Activated CD8-positive, alpha-beta memory T cell treated with anti-CD3 and anti-CD28 coated beads, Interleukin-2, amount 50 U/mL, for 24 hours (primary cell): ENCODE measurements around the gene DPP9.

Source experiments
- DNase-seq: peaks from one replicate; pipeline ENCODE4 v3.0.0-alpha.2; 2020; ENCODE audit errors: extremely low read depth

The DPP9 gene

DNA sequence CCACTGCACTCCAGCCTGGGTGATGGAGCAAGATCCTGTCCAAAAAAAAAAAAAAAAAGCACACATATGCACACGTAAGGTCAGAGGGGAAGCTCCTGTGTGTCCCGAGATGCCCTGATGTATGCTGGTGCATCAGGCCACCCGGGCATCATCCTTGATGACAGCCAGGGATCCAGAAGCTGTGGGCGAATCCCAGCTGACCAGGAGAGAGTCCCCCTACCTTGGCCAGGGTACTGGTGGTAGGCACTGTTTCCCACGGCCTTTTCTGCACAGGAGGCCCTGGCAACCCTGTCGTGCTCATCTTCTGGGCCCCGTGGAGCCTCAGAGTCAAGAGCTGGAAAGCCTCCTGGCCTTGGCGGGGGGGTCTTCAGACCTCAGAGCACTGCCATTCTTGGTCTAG, 67.5 kb downstream of the DPP9 start:
- no peak for DNase-seq

GRCh38 chr19:4654437-4655361, 68.9 kb downstream of the DPP9 start:
- no peak for DNase-seq

GRCh38 chr19:4653793-4654436, 69.7 kb downstream of the DPP9 start:
- DNase-seq: no peak

- no peak for DNase-seq
These were observed 71.6 kb downstream of the DPP9 start for GRCh38 chr19:4652075-4652474.

GRCh38 chr19:4650159-4650558, 73.5 kb downstream of the DPP9 start:
- DNase-seq: no peak

DNA sequence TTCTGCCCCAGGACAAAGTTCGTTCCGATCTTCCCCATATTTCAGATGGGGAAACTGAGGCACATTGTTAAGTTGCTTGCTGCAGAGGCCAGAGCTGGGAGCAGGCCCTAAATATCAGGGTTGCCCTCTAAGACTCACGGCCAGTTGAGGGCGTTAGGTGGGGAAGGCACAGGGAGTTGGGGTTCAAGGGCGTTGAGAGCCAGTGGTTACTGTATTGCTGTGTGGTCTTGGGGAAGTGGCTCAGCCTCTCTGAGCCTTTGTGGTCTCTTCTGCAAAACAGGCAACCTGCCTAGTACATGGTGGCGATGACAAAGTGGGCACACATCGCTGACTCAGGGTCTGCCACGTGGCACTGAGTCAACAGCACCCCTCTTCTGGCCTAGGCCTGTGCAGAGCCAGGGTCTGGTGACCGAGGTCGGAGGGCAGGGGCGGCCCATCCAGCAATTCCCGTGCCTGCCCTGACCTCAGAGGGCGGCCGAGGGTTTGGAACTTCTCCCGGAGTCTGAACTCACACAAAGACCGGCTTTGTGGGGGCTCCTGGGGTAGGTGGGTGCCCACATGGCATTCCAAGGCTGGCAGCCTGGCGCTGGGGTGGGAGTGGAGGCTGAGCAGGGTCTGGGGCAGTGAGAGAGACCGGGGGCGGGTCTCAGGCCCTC, 74.1 kb downstream of the DPP9 start:
- DNase-seq: no peak

DNA sequence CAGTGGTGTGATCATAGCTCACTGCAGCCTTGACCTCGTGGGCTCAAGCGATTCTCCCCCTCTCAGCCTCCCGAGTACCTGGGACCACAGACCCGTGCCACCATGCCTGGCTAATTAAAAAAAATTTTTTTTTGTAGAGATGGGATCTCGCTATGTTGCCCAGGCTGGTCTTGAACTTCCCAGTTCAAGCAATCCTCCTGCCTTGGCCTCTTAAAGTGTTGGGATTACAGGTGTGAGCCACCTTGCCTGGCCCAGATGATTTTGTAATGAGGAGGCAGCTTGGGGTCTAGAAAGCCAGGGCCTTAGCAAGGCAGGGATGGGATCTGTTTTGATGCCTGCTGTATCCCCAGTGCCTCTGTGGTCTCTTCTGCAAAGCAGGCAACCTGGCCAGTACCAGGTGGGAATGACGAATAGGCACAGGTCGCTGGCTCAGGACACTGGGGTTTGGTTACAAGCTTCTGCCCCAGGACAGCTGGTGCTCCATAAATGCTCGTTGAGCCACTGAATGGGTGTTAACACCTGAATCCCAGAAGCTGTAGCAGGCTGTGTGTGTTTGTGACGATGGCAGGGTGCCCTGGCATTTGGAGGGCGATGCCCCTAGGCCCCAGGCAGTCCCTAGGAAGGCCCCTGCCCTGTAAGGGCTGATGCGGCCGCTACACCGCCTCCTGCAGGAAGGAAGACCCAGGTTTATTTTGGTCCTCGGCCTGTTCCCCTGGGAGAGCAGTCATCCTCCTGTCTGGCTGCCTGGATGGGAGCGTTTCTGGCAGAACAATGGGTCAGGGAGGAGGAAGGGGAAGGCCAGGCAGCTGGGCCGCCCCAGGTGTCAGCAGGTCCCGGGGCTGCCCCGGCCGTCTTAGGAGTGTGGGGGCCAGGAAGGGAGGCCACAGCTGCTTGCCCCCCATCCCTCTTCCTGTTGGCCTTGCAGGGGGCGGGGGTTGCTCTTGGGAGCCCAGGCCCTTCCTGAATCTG, 75.7 kb downstream of the DPP9 start:
- no peak for DNase-seq

- DNase-seq: no peak
These were observed 77.9 kb downstream of the DPP9 start for GRCh38 chr19:4645718-4646117.

GRCh38 chr19:4642625-4643024, 81.0 kb downstream of the DPP9 start:
- DNase-seq: no peak

- no peak for DNase-seq
These were observed 82.5 kb downstream of the DPP9 start for GRCh38 chr19:4641132-4641531.

DNA sequence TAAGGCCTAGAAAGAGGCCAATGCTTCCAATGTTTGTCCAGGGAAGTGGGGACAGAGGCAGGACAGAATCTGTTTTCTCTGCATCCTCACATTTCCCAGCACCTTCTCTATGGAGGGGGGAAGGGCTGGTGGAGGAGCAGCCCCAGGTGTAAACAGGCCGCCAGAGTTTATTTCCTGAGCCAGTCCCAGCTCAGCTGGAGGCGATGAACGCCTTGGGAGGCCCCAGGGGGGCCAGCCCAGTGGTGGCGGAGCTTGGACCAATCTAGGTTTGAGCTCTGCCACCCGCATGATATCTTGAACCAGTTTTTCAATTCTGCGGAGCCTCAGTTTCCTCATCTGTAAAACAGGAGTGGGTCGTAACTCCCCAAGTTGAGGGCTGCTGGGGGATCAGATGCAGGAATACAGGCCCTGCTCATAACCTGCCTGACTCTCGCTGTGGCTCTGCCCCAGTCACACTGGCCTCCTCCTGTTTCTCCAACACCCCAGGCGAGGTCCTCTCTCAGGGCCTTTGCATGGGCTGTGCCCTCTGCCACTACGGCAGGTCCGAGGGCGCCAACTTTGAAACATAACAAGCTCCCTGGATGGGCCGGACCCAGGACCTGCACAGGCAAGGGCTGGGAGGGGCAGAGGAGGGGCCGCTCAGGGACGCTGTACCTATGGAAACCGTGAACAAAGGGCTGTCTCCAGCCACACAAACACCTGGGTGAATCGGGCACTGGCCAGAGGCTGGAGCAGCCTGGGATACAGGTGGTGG, 83.2 kb downstream of the DPP9 start:
- DNase-seq: no peak

DNA sequence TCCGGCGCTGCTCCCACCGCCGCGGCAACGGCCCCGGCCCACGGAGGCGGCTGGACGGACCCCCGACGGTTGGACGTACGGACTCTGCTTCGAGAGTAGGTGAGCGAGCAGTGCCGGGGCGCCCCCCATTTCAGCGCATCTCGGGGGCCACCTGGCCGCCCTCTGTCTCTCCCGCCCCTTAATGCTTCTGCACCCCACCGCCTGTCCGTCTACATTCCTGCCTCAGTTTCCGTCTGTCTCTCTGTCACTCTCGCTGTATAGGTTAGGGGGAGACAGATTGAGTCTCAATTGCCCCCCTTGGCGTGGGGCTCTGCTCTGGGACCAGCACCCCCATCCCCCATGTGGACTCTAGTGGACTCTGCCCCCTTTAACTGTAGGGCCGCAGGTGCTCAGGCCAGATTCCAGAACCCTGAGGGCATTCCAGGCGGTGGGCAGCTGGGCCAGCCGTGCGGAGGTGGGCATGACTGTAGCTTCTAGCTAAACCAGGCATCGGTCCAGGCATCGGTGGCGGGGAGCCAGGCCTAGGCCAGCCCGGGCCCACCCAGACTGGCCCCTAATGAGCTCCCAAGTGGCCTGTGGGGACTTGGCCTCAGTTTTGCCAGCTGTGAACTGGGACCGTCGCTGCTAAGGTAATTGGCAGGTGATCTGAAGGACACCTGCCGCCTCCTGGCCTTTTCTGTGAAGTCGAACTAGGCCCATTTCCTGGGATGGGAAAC, 84.0 kb downstream of the DPP9 start:
- DNase-seq: no peak

- DNase-seq: peak; percentile 98
These were observed 84.7 kb downstream of the DPP9 start, which contains the start of gene TNFAIP8L1 for GRCh38 chr19:4638828-4639530. Gene TNFAIP8L1 (plus strand): TSS chr19:4639516. CDS start chr19:4651870, 12,354 bp downstream.

GRCh38 chr19:4638317-4638716, 85.3 kb downstream of the DPP9 start:
- no peak for DNase-seq

GRCh38 chr19:4636761-4637160, 86.9 kb downstream of the DPP9 start:
- DNase-seq: no peak

DNA sequence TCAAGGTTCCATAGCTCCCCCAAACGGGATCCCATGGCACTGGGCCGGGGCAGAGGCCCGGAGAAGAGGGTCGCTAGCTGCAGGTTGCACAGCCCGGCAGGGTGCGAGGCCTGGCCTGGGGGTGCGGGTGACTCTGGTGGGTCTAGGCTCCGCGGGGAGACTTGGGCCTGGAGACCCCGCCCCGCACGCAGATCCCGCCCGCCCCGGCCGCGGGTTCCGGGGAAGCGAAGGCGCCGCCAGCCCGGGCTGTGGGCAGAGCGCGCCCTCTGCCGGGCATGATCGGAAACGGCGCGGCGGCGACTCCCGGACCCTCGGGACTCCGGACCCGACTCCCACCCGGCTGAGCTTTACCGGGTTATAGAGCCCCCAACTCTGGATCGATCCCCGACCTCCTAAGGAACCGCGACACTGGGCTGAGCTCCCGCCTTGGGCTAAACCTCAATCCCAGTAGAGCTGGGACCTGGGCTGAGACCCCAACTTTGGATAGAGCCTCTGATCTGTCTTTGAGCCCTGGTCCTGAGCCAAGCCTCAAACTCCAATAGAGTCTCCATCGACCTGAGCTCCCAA, 87.4 kb downstream of the DPP9 start:
- peak; percentile 27 for DNase-seq

- DNase-seq: no peak
These were observed 87.9 kb downstream of the DPP9 start for GRCh38 chr19:4635754-4636116.

GRCh38 chr19:4633140-4633967, 90.3 kb downstream of the DPP9 start:
- no peak for DNase-seq
